ENCODE data around the gene DNASE1L3. TPM values are rescaled to one million over a fixed set of nuclear protein-coding genes. Genes with fewer than 3 reads are reported as not detected.
A peak's percentile ranks its signal among the peaks of the same experiment; 100 is the strongest.
"Not testable (repeated sequence)": the region's sequence is repeated elsewhere in the genome, so short reads cannot be mapped to it uniquely, and the experiment has no call there.

The DNASE1L3 gene
- total and polyA plus RNA-seq, 2 donors: 12.9 to 52.0 TPM

- Histone ChIP-seq H3K27ac (ENCODE audit: low read depth in 1 of 2, low read length in 1 of 2) (no peak overlapping the region), H3K36me3 (ENCODE audit: control insufficient read depth in 2 of 2, insufficient read depth in 2 of 2, low read length in 1 of 2) (no peaks in the 10 kb centered on the region), H3K4me3 (ENCODE audit: low read length in 2 of 2) (no peak overlapping the region), H3K27me3 (ENCODE audit: control insufficient read depth in 2 of 2, insufficient read depth in 1 of 2, low read length in 1 of 2) (no peaks in the 10 kb centered on the region), H3K9me3 (ENCODE audit: control insufficient read depth in 2 of 2, insufficient read depth in 1 of 2, low read length in 1 of 2) (no peaks in the 10 kb centered on the region), H3K4me1 (ENCODE audit: control insufficient read depth in 2 of 2, insufficient read depth in 2 of 2, low read length in 2 of 2) (peaks cover 0 to 8% of the 10 kb centered on the region in 2 donors)
- no peak for DNase-seq (ENCODE audit: low read depth in 6 of 9, low spot score in 9 of 9)
- WGBS: 97% methylated on average over 4 of the region's 4 CpGs
These were observed 2.8 kb downstream of the DNASE1L3 start for GRCh38 chr3:58207954-58208353.

- H3K4me1 ChIP-seq (ENCODE audit: control insufficient read depth in 2 of 2, insufficient read depth in 2 of 2, low read length in 2 of 2): peaks cover 0 to 9% of the 10 kb centered on the region in 2 donors
- 93% methylated on average over 5 of the region's 5 CpGs for WGBS
- no peak for DNase-seq (ENCODE audit: low read depth in 6 of 9, low spot score in 9 of 9)
These were observed 4.3 kb downstream of the DNASE1L3 start for GRCh38 chr3:58206406-58207011.

GRCh38 chr3:58205981-58206380 is 4.8 kb downstream of the DNASE1L3 start:
- WGBS: 97% methylated on average over 4 of the region's 4 CpGs
- H3K27ac ChIP-seq (ENCODE audit: low read depth in 1 of 2, low read length in 1 of 2): no peak overlapping the region

More at GRCh38 chr3:58206406-58207011, 4.3 kb downstream of the DNASE1L3 start:
- Histone ChIP-seq H3K9me3 (ENCODE audit: control insufficient read depth in 2 of 2, insufficient read depth in 1 of 2, low read length in 1 of 2) (no peaks in the 10 kb centered on the region), H3K4me3 (ENCODE audit: low read length in 2 of 2) (no peak overlapping the region), H3K27me3 (ENCODE audit: control insufficient read depth in 2 of 2, insufficient read depth in 1 of 2, low read length in 1 of 2) (no peaks in the 10 kb centered on the region), H3K27ac (ENCODE audit: low read depth in 1 of 2, low read length in 1 of 2) (no peak overlapping the region), H3K36me3 (ENCODE audit: control insufficient read depth in 2 of 2, insufficient read depth in 2 of 2, low read length in 1 of 2) (no peaks in the 10 kb centered on the region)

GRCh38 chr3:58204720-58205119 is 6.1 kb downstream of the DNASE1L3 start:
- Histone ChIP-seq H3K27ac (ENCODE audit: low read depth in 1 of 2, low read length in 1 of 2) (no peak overlapping the region), H3K27me3 (ENCODE audit: control insufficient read depth in 2 of 2, insufficient read depth in 1 of 2, low read length in 1 of 2) (no peaks in the 10 kb centered on the region), H3K4me1 (ENCODE audit: control insufficient read depth in 2 of 2, insufficient read depth in 2 of 2, low read length in 2 of 2) (peaks cover 0 to 12% of the 10 kb centered on the region in 2 donors), H3K4me3 (ENCODE audit: low read length in 2 of 2) (no peak overlapping the region), H3K36me3 (ENCODE audit: control insufficient read depth in 2 of 2, insufficient read depth in 2 of 2, low read length in 1 of 2) (no peaks in the 10 kb centered on the region), H3K9me3 (ENCODE audit: control insufficient read depth in 2 of 2, insufficient read depth in 1 of 2, low read length in 1 of 2) (no peaks in the 10 kb centered on the region)
- DNase-seq (ENCODE audit: low read depth in 6 of 9, low spot score in 9 of 9): no peak
- WGBS: 95% methylated on average over 4 of the region's 4 CpGs

More at GRCh38 chr3:58205981-58206380, 4.8 kb downstream of the DNASE1L3 start:
- Histone ChIP-seq H3K9me3 (ENCODE audit: control insufficient read depth in 2 of 2, insufficient read depth in 1 of 2, low read length in 1 of 2) (no peaks in the 10 kb centered on the region), H3K36me3 (ENCODE audit: control insufficient read depth in 2 of 2, insufficient read depth in 2 of 2, low read length in 1 of 2) (no peaks in the 10 kb centered on the region), H3K4me1 (ENCODE audit: control insufficient read depth in 2 of 2, insufficient read depth in 2 of 2, low read length in 2 of 2) (peaks cover 0 to 8% of the 10 kb centered on the region in 2 donors), H3K27me3 (ENCODE audit: control insufficient read depth in 2 of 2, insufficient read depth in 1 of 2, low read length in 1 of 2) (no peaks in the 10 kb centered on the region), H3K4me3 (ENCODE audit: low read length in 2 of 2) (no peak overlapping the region)
- DNase-seq (ENCODE audit: low read depth in 6 of 9, low spot score in 9 of 9): no peak

GRCh38 chr3:58203541-58203940 is 7.2 kb downstream of the DNASE1L3 start:
- H3K36me3 ChIP-seq (ENCODE audit: control insufficient read depth in 2 of 2, insufficient read depth in 2 of 2, low read length in 1 of 2): no peaks in the 10 kb centered on the region
- no peak for DNase-seq (ENCODE audit: low read depth in 6 of 9, low spot score in 9 of 9)
- H3K4me1 ChIP-seq (ENCODE audit: control insufficient read depth in 2 of 2, insufficient read depth in 2 of 2, low read length in 2 of 2): peaks cover 0 to 12% of the 10 kb centered on the region in 2 donors
- H3K9me3 ChIP-seq (ENCODE audit: control insufficient read depth in 2 of 2, insufficient read depth in 1 of 2, low read length in 1 of 2): no peaks in the 10 kb centered on the region
- H3K4me3 ChIP-seq (ENCODE audit: low read length in 2 of 2): no peak overlapping the region
- no peak overlapping the region for H3K27ac ChIP-seq (ENCODE audit: low read depth in 1 of 2, low read length in 1 of 2)
- no peaks in the 10 kb centered on the region for H3K27me3 ChIP-seq (ENCODE audit: control insufficient read depth in 2 of 2, insufficient read depth in 1 of 2, low read length in 1 of 2)
- 98% methylated on average over 4 of the region's 4 CpGs for WGBS

GRCh38 chr3:58202917-58203360 is 7.8 kb downstream of the DNASE1L3 start:
- Histone ChIP-seq H3K27me3 (ENCODE audit: control insufficient read depth in 2 of 2, insufficient read depth in 1 of 2, low read length in 1 of 2) (no peaks in the 10 kb centered on the region), H3K27ac (ENCODE audit: low read depth in 1 of 2, low read length in 1 of 2) (no peak overlapping the region), H3K4me1 (ENCODE audit: control insufficient read depth in 2 of 2, insufficient read depth in 2 of 2, low read length in 2 of 2) (peaks cover 0 to 12% of the 10 kb centered on the region in 2 donors), H3K4me3 (ENCODE audit: low read length in 2 of 2) (no peak overlapping the region), H3K36me3 (ENCODE audit: control insufficient read depth in 2 of 2, insufficient read depth in 2 of 2, low read length in 1 of 2) (no peaks in the 10 kb centered on the region), H3K9me3 (ENCODE audit: control insufficient read depth in 2 of 2, insufficient read depth in 1 of 2, low read length in 1 of 2) (no peaks in the 10 kb centered on the region)
- WGBS: 15% methylated on average over 9 of the region's 9 CpGs
- peak in 1 of 9 donors; percentile 50 for DNase-seq (ENCODE audit: low read depth in 6 of 9, low spot score in 9 of 9)

- H3K4me3 ChIP-seq (ENCODE audit: low read length in 2 of 2); DNase-seq (ENCODE audit: low read depth in 6 of 9, low spot score in 9 of 9); H3K9me3 ChIP-seq (ENCODE audit: control insufficient read depth in 2 of 2, insufficient read depth in 1 of 2, low read length in 1 of 2); H3K27ac ChIP-seq (ENCODE audit: low read depth in 1 of 2, low read length in 1 of 2); H3K36me3 ChIP-seq (ENCODE audit: control insufficient read depth in 2 of 2, insufficient read depth in 2 of 2, low read length in 1 of 2); H3K27me3 ChIP-seq (ENCODE audit: control insufficient read depth in 2 of 2, insufficient read depth in 1 of 2, low read length in 1 of 2): not testable (repeated sequence)
- H3K4me1 ChIP-seq (ENCODE audit: control insufficient read depth in 2 of 2, insufficient read depth in 2 of 2, low read length in 2 of 2): peaks cover 0 to 12% of the 10 kb centered on the region in 2 donors
- 91% methylated on average over 3 of the region's 3 CpGs for WGBS
These were observed 9.3 kb downstream of the DNASE1L3 start for GRCh38 chr3:58201451-58201850.

GRCh38 chr3:58200846-58201355 is 9.9 kb downstream of the DNASE1L3 start:
- H3K36me3 ChIP-seq (ENCODE audit: control insufficient read depth in 2 of 2, insufficient read depth in 2 of 2, low read length in 1 of 2): no peaks in the 10 kb centered on the region
- WGBS: 18% methylated on average over 11 of the region's 11 CpGs
- no peak for DNase-seq (ENCODE audit: low read depth in 6 of 9, low spot score in 9 of 9)
- peaks cover 0 to 12% of the 10 kb centered on the region in 2 donors for H3K4me1 ChIP-seq (ENCODE audit: control insufficient read depth in 2 of 2, insufficient read depth in 2 of 2, low read length in 2 of 2)
- no peaks in the 10 kb centered on the region for H3K9me3 ChIP-seq (ENCODE audit: control insufficient read depth in 2 of 2, insufficient read depth in 1 of 2, low read length in 1 of 2)
- no peak overlapping the region for H3K4me3 ChIP-seq (ENCODE audit: low read length in 2 of 2)
- H3K27me3 ChIP-seq (ENCODE audit: control insufficient read depth in 2 of 2, insufficient read depth in 1 of 2, low read length in 1 of 2): no peaks in the 10 kb centered on the region
- no peak overlapping the region for H3K27ac ChIP-seq (ENCODE audit: low read depth in 1 of 2, low read length in 1 of 2)

GRCh38 chr3:58200121-58200709 is 10.6 kb downstream of the DNASE1L3 start:
- Histone ChIP-seq H3K9me3 (ENCODE audit: control insufficient read depth in 2 of 2, insufficient read depth in 1 of 2, low read length in 1 of 2) (no peaks in the 10 kb centered on the region), H3K4me1 (ENCODE audit: control insufficient read depth in 2 of 2, insufficient read depth in 2 of 2, low read length in 2 of 2) (peaks cover 0 to 12% of the 10 kb centered on the region in 2 donors), H3K36me3 (ENCODE audit: control insufficient read depth in 2 of 2, insufficient read depth in 2 of 2, low read length in 1 of 2) (no peaks in the 10 kb centered on the region), H3K4me3 (ENCODE audit: low read length in 2 of 2) (no peak overlapping the region), H3K27ac (ENCODE audit: low read depth in 1 of 2, low read length in 1 of 2) (no peak overlapping the region), H3K27me3 (ENCODE audit: control insufficient read depth in 2 of 2, insufficient read depth in 1 of 2, low read length in 1 of 2) (no peaks in the 10 kb centered on the region)
- DNase-seq (ENCODE audit: low read depth in 6 of 9, low spot score in 9 of 9): no peak

All from thymus (tissue), 11 donors.